ENCODE measurements around the gene PKNOX2.

Gene PKNOX2

GRCh38 chr11:125289419-125290098 lies 125.0 kb downstream of the PKNOX2 start:
- no peak for DNase-seq

- no peak for DNase-seq
Observed at GRCh38 chr11:125290263-125290662, 125.7 kb downstream of the PKNOX2 start.

- DNase-seq = no peak
Observed at GRCh38 chr11:125292100-125292499, 127.5 kb downstream of the PKNOX2 start.

- DNase-seq = no peak
Observed at GRCh38 chr11:125293596-125293995, 129.0 kb downstream of the PKNOX2 start.

GRCh38 chr11:125295931-125296330 lies 131.4 kb downstream of the PKNOX2 start:
- no peak for DNase-seq

GRCh38 chr11:125297346-125297915 lies 132.9 kb downstream of the PKNOX2 start:
- DNase-seq = no peak

GRCh38 chr11:125299061-125299615 lies 134.6 kb downstream of the PKNOX2 start:
- DNase-seq = no peak

- no peak for DNase-seq
Observed at GRCh38 chr11:125299821-125300220, 135.3 kb downstream of the PKNOX2 start.

- DNase-seq = no peak
Observed at GRCh38 chr11:125300791-125301218, 136.3 kb downstream of the PKNOX2 start.

- no peak for DNase-seq
Observed at GRCh38 chr11:125301346-125301745, 136.8 kb downstream of the PKNOX2 start.

GRCh38 chr11:125303186-125303585 lies 138.6 kb downstream of the PKNOX2 start:
- no peak for DNase-seq

GRCh38 chr11:125303694-125304093 lies 139.1 kb downstream of the PKNOX2 start:
- no peak for DNase-seq

GRCh38 chr11:125304136-125304535 lies 139.6 kb downstream of the PKNOX2 start:
- no peak for DNase-seq

GRCh38 chr11:125304876-125305275 lies 140.3 kb downstream of the PKNOX2 start:
- DNase-seq = no peak

GRCh38 chr11:125305345-125305744 lies 140.8 kb downstream of the PKNOX2 start:
- DNase-seq = no peak

GRCh38 chr11:125306476-125306875 lies 141.9 kb downstream of the PKNOX2 start:
- no peak for DNase-seq

- DNase-seq = no peak
Observed at GRCh38 chr11:125308246-125308645, 143.7 kb downstream of the PKNOX2 start.

- no peak for DNase-seq
Observed at GRCh38 chr11:125312391-125312790, 147.8 kb downstream of the PKNOX2 start.

GRCh38 chr11:125312812-125313211 lies 148.3 kb downstream of the PKNOX2 start:
- no peak for DNase-seq

GRCh38 chr11:125313271-125314219 lies 149.0 kb downstream of the PKNOX2 start:
- no peak for DNase-seq

- no peak for DNase-seq
Observed at GRCh38 chr11:125314276-125315078, 149.9 kb downstream of the PKNOX2 start.

GRCh38 chr11:125315079-125315740 lies 150.7 kb downstream of the PKNOX2 start:
- DNase-seq = no peak
